ENCODE data around the gene TMEM263. TPM values are rescaled to one million over a fixed set of nuclear protein-coding genes. Genes with fewer than 3 reads are reported as not detected.

Gene TMEM263
- total RNA-seq = 97.2 and 129 TPM in 2 replicates

GRCh38 chr12:106955377-106956047, at the start of gene TMEM263:
TSS of gene TMEM263 (plus strand) at chr12:106955907. CDS start at chr12:106967117, 11,210 bp downstream.

GRCh38 chr12:106986625-106987389, 31.1 kb downstream of the TMEM263 start, which contains the start of gene MTERF2:
TSS of gene MTERF2 (minus strand) at chr12:106987146. CDS start at chr12:106978714, 8,432 bp downstream.

Other genes with a start within 250 kb of the TMEM263 start
- gene RIC8B, start 181.2 kb upstream of the TMEM263 start, total RNA-seq = 10.4 and 15.4 TPM in 2 replicates
- gene MTERF2, start 31.2 kb downstream of the TMEM263 start, total RNA-seq = 4.4 and 29.1 TPM in 2 replicates
- gene CRY1, start 137.6 kb downstream of the TMEM263 start, total RNA-seq = 8.9 and 10.7 TPM in 2 replicates